ENCODE measurements around the gene JUP. TPM values are rescaled to one million over a fixed set of nuclear protein-coding genes. Genes with fewer than 3 reads are reported as not detected.
A peak's percentile ranks its signal among the peaks of the same experiment; 100 is the strongest.

The JUP gene
- total RNA-seq, 1 experiment from 2014 or later, result 705 TPM

- H3K9me3 Mint-ChIP-seq (ENCODE audit: low read depth, unreplicated experiment), result no peaks in the 10 kb centered on the region
- no peak overlapping the region for H3K4me3 Mint-ChIP-seq (ENCODE audit: low read depth, unreplicated experiment)
- no peak for DNase-seq
- TF ChIP-seq CTCF (IDR thresholded peaks at IDR 0.05; ENCODE audit: unreplicated experiment), result no peak
- no peak overlapping the region for H3K27ac Mint-ChIP-seq (ENCODE audit: unreplicated experiment)
- intact Hi-C loops (cut with micrococcal nuclease; ENCODE audit: unreplicated experiment), result loop anchor here (1.0 to 5.0 kb wide), 3 partner anchors 34 to 219 kb away; no protein-coding TSS in a partner anchor
- CTCF ChIA-PET, result no interaction called here
- peaks cover 18% of the 10 kb centered on the region for H3K36me3 Mint-ChIP-seq (ENCODE audit: insufficient read depth, unreplicated experiment)
- H3K27me3 Mint-ChIP-seq (ENCODE audit: unreplicated experiment), result peaks cover 42% of the 10 kb centered on the region
- no TSS peak for BruUV-seq (replicated peaks)
- H3K4me1 Mint-ChIP-seq (ENCODE audit: low read depth, unreplicated experiment), result peaks cover 19% of the 10 kb centered on the region
These were observed 47.8 kb downstream of the JUP start for GRCh38 chr17:41738801-41739112.

GRCh38 chr17:41738077-41738800, 48.3 kb downstream of the JUP start:
- peak; percentile 100 for TF ChIP-seq CTCF (IDR thresholded peaks at IDR 0.05; ENCODE audit: unreplicated experiment)
- DNase-seq, result peak; percentile 91
- H3K4me1 Mint-ChIP-seq (ENCODE audit: low read depth, unreplicated experiment), result peaks cover 19% of the 10 kb centered on the region
- peaks cover 18% of the 10 kb centered on the region for H3K36me3 Mint-ChIP-seq (ENCODE audit: insufficient read depth, unreplicated experiment)
- H3K27me3 Mint-ChIP-seq (ENCODE audit: unreplicated experiment), result peaks cover 48% of the 10 kb centered on the region
- no peak overlapping the region for H3K4me3 Mint-ChIP-seq (ENCODE audit: low read depth, unreplicated experiment)
- CTCF ChIA-PET, result interaction anchor here (0.5 to 1.5 kb wide), 8 partner anchors 10 to 125 kb away, joined by 3 to 15 read pairs (median 4); partner anchors contain the start of gene JUP
- intact Hi-C loops (cut with micrococcal nuclease; ENCODE audit: unreplicated experiment), result loop anchor here (1.0 to 5.0 kb wide), 3 partner anchors 34 to 219 kb away; no protein-coding TSS in a partner anchor
- H3K27ac Mint-ChIP-seq (ENCODE audit: unreplicated experiment), result no peak overlapping the region
- H3K9me3 Mint-ChIP-seq (ENCODE audit: low read depth, unreplicated experiment), result no peaks in the 10 kb centered on the region
- BruUV-seq (replicated peaks), result no TSS peak

- Mint-ChIP-seq H3K9me3 (ENCODE audit: low read depth, unreplicated experiment) (no peaks in the 10 kb centered on the region), H3K4me1 (ENCODE audit: low read depth, unreplicated experiment) (peaks cover 19% of the 10 kb centered on the region), H3K4me3 (ENCODE audit: low read depth, unreplicated experiment) (no peak overlapping the region), H3K36me3 (ENCODE audit: insufficient read depth, unreplicated experiment) (peaks cover 16% of the 10 kb centered on the region), H3K27me3 (ENCODE audit: unreplicated experiment) (peaks cover 53% of the 10 kb centered on the region), H3K27ac (ENCODE audit: unreplicated experiment) (no peak overlapping the region)
- no peak for TF ChIP-seq CTCF (IDR thresholded peaks at IDR 0.05; ENCODE audit: unreplicated experiment)
- no TSS peak for BruUV-seq (replicated peaks)
- intact Hi-C loops (cut with micrococcal nuclease; ENCODE audit: unreplicated experiment), result loop anchor here (1.0 to 5.0 kb wide), 3 partner anchors 35 to 220 kb away; no protein-coding TSS in a partner anchor
- CTCF ChIA-PET, result interaction anchor here (0.5 to 1.5 kb wide), 8 partner anchors 11 to 126 kb away, joined by 3 to 15 read pairs (median 4); partner anchors contain the start of gene JUP
- DNase-seq, result no peak
These were observed 48.9 kb downstream of the JUP start for GRCh38 chr17:41737680-41738023.

GRCh38 chr17:41736983-41737679, 49.4 kb downstream of the JUP start:
- H3K9me3 Mint-ChIP-seq (ENCODE audit: low read depth, unreplicated experiment), result no peaks in the 10 kb centered on the region
- H3K4me3 Mint-ChIP-seq (ENCODE audit: low read depth, unreplicated experiment), result no peak overlapping the region
- intact Hi-C loops (cut with micrococcal nuclease; ENCODE audit: unreplicated experiment), result loop anchor here (5.0 kb wide), 2 partner anchors 35 to 220 kb away; no protein-coding TSS in a partner anchor
- peaks cover 13% of the 10 kb centered on the region for H3K36me3 Mint-ChIP-seq (ENCODE audit: insufficient read depth, unreplicated experiment)
- peaks cover 59% of the 10 kb centered on the region for H3K27me3 Mint-ChIP-seq (ENCODE audit: unreplicated experiment)
- DNase-seq, result no peak
- no TSS peak for BruUV-seq (replicated peaks)
- TF ChIP-seq CTCF (IDR thresholded peaks at IDR 0.05; ENCODE audit: unreplicated experiment), result no peak
- peaks cover 19% of the 10 kb centered on the region for H3K4me1 Mint-ChIP-seq (ENCODE audit: low read depth, unreplicated experiment)
- CTCF ChIA-PET, result interaction anchor here (0.5 to 1.9 kb wide), 12 partner anchors 11 to 222 kb away, joined by 3 to 15 read pairs (median 4); partner anchors contain the start of gene JUP
- H3K27ac Mint-ChIP-seq (ENCODE audit: unreplicated experiment), result no peak overlapping the region
